ENCODE measurements around the gene RMI1. TPM values are rescaled to one million over a fixed set of nuclear protein-coding genes. Genes with fewer than 3 reads are reported as not detected.

RMI1 gene
- total RNA-seq, 2 donors from 2014 or later, result 8.7 to 18.1 TPM

DNA sequence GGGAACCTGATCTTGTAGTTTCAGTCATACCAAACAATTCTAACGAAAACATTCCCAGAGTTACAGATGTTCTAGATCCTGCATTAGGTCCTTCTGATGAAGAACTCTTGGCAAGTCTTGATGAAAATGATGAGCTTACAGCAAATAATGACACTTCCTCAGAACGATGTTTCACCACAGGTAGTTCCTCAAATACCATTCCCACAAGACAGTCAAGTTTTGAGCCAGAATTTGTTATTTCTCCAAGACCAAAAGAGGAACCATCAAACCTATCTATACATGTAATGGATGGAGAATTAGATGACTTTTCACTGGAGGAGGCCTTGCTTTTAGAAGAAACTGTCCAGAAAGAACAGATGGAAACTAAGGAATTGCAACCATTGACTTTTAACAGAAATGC is 21.0 kb downstream of the RMI1 start:
- Histone ChIP-seq H3K27ac (no peak overlapping the region), H3K27me3 (replicated peaks; ENCODE audit: insufficient read depth) (no peaks in the 10 kb centered on the region), H3K4me1 (replicated peaks) (peaks cover 7% of the 10 kb centered on the region), H3K36me3 (no peaks in the 10 kb centered on the region), H3K9me3 (no peaks in the 10 kb centered on the region), H3K4me3 (no peak overlapping the region)
- intact Hi-C loops (cut with DNase I), result no loop called here
- no peak for DNase-seq (ENCODE audit: low spot score)
- TF ChIP-seq CTCF (IDR thresholded peaks at IDR 0.05), result no peak
- no peak for TF ChIP-seq POLR2A (IDR thresholded peaks at IDR 0.05)
- TF ChIP-seq POLR2AphosphoS5 (IDR thresholded peaks at IDR 0.05), result no peak
- 90% methylated on average over 2 of the region's 2 CpGs for WGBS

DNA sequence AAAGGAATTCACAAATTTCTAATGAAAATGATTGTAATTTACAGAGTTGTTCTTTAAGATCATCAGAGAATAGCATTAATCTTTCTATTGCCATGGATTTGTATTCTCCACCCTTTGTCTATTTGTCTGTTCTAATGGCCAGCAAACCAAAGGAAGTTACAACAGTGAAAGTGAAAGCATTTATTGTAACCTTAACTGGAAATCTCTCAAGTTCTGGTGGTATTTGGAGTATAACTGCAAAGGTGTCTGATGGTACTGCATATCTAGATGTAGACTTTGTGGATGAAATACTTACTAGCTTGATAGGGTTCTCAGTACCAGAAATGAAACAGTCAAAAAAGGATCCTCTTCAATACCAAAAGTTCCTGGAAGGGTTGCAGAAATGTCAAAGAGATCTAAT is 21.7 kb downstream of the RMI1 start:
- no peak for DNase-seq (ENCODE audit: low spot score)
- Histone ChIP-seq H3K36me3 (no peaks in the 10 kb centered on the region), H3K9me3 (no peaks in the 10 kb centered on the region), H3K27ac (no peak overlapping the region), H3K4me1 (replicated peaks) (peaks cover 7% of the 10 kb centered on the region), H3K27me3 (replicated peaks; ENCODE audit: insufficient read depth) (no peaks in the 10 kb centered on the region), H3K4me3 (no peak overlapping the region)
- intact Hi-C loops (cut with DNase I), result no loop called here
- TF ChIP-seq POLR2AphosphoS5 (IDR thresholded peaks at IDR 0.05) (no peak), CTCF (IDR thresholded peaks at IDR 0.05) (no peak), POLR2A (IDR thresholded peaks at IDR 0.05) (no peak)

DNA sequence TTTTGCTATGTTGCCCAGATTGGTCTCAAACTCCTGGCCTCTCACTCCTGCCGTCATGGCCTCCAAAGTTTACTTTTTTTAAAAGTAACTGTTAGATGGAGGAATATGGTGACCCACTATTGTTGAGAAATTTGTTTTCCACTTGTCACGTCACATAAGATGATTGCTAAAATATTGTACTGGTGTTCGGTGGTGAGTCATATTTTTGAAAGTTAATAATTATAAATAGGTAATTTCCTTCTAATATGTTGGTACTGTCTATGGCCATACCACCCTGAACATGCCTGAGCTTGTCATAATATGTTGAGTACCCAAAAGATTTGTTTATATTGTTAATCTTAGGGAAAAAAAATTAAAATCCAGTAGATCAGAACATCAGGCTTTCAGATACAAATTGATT is 22.6 kb downstream of the RMI1 start:
- Histone ChIP-seq H3K4me1 (replicated peaks) (peaks cover 7% of the 10 kb centered on the region), H3K36me3 (no peaks in the 10 kb centered on the region), H3K27ac (no peak overlapping the region), H3K27me3 (replicated peaks; ENCODE audit: insufficient read depth) (no peaks in the 10 kb centered on the region), H3K9me3 (no peaks in the 10 kb centered on the region), H3K4me3 (no peak overlapping the region)
- 98% methylated on average over 3 of the region's 3 CpGs for WGBS
- intact Hi-C loops (cut with DNase I), result no loop called here
- no peak for DNase-seq (ENCODE audit: low spot score)
- TF ChIP-seq POLR2AphosphoS5 (IDR thresholded peaks at IDR 0.05) (no peak), CTCF (IDR thresholded peaks at IDR 0.05) (no peak), POLR2A (IDR thresholded peaks at IDR 0.05) (no peak)

DNA sequence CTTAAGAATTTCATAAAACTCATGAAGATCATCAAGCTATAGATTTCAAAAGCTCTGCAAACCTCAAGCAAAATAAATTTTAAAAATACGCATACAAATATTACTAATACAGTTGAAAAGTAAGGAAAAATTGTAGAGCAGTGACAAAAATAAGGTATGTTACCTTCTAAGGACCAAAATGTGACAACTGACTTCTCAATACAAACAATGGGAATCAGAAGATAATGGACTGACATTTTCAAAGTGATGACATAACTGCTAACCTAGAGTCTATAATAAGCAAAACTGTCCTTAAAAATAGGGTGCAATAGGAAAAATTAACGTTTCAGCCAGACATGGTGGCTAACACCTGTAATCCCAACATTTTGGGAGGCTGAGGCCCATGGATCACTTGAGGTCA is 27.1 kb downstream of the RMI1 start:
- Histone ChIP-seq H3K4me3 (no peak overlapping the region), H3K4me1 (replicated peaks) (no peaks in the 10 kb centered on the region), H3K36me3 (no peaks in the 10 kb centered on the region), H3K27me3 (replicated peaks; ENCODE audit: insufficient read depth) (no peaks in the 10 kb centered on the region), H3K27ac (no peak overlapping the region), H3K9me3 (no peaks in the 10 kb centered on the region)
- 96% methylated on average over 2 of the region's 2 CpGs for WGBS
- DNase-seq (ENCODE audit: low spot score), result no peak
- TF ChIP-seq POLR2A (IDR thresholded peaks at IDR 0.05), result no peak
- TF ChIP-seq POLR2AphosphoS5 (IDR thresholded peaks at IDR 0.05), result no peak
- no peak for TF ChIP-seq CTCF (IDR thresholded peaks at IDR 0.05)
- intact Hi-C loops (cut with DNase I), result no loop called here

- H3K4me1 ChIP-seq (replicated peaks), result no peaks in the 10 kb centered on the region
- WGBS, result 91% methylated on average over 4 of the region's 4 CpGs
- no peaks in the 10 kb centered on the region for H3K36me3 ChIP-seq
- no peak overlapping the region for H3K4me3 ChIP-seq
- intact Hi-C loops (cut with DNase I), result no loop called here
- TF ChIP-seq POLR2AphosphoS5 (IDR thresholded peaks at IDR 0.05) (no peak), CTCF (IDR thresholded peaks at IDR 0.05) (no peak), POLR2A (IDR thresholded peaks at IDR 0.05) (no peak)
- no peaks in the 10 kb centered on the region for H3K27me3 ChIP-seq (replicated peaks; ENCODE audit: insufficient read depth)
- DNase-seq (ENCODE audit: low spot score), result no peak
- H3K9me3 ChIP-seq, result no peaks in the 10 kb centered on the region
- H3K27ac ChIP-seq, result no peak overlapping the region
Observed at GRCh38 chr9:84024041-84024575, 43.5 kb downstream of the RMI1 start.
